ENCODE data around the gene PRELID1. TPM values are rescaled to one million over a fixed set of nuclear protein-coding genes. Genes with fewer than 3 reads are reported as not detected.

Gene PRELID1
- total and polyA plus RNA-seq, 10 of the 15 experiments (the other 5 are each of a cell fraction or from before 2014, with no cell fraction given), result 30.9 to 584 (median 254) TPM

DNA sequence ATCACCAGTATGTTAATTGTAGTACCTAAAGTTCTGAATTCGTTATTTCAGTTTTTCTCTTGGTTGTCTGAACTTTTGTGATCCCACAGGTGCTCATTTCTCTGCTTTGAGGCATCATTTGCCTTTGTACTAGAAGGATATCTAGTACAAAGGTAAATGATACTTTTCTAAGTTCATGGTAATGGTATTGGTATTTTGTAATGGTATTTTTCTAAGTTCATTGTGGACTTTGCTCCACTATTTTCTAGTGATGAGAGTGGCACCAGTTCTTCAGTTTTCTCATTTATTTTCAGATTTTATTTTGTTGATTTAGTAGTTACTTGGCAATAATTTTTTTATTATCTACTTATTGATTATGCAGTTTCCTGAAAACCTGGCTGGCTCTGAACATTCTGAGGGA lies 42.1 kb upstream of the PRELID1 start:
- no TSS peak for BruUV-seq (replicated peaks)
- RAD21 ChIA-PET (ENCODE audit: unreplicated experiment), result no interaction called here
- intact Hi-C loops (cut with micrococcal nuclease; ENCODE audit: unreplicated experiment) (loop anchor here (5.0 kb wide), 1 partner anchor 149 kb away; no protein-coding TSS in a partner anchor), in situ Hi-C loops (cut with MboI) (no loop called here)
- no peak overlapping the region for H3K4me2 ChIP-seq (ENCODE audit: control insufficient read depth, insufficient read depth)
- WGBS (ENCODE audit: insufficient coverage, insufficient replicate concordance, low lambda C conversion rate, missing lambda C conversion rate), result 90% methylated on average over 1 of the region's 1 CpG
- TF ChIP-seq, protein P1, sequence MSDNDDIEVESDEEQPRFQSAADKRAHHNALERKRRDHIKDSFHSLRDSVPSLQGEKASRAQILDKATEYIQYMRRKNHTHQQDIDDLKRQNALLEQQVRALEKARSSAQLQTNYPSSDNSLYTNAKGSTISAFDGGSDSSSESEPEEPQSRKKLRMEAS (IDR thresholded peaks at IDR 0.05; ENCODE audit: low read depth, low read length), result no peak
- TF ChIP-seq SREBF1 (IDR thresholded peaks at IDR 0.05; ENCODE audit: low read length) (no peak), MTA3 (IDR thresholded peaks at IDR 0.05; ENCODE audit: borderline replicate concordance, low read length) (no peak), RCOR1 (conservative IDR thresholded peaks at IDR 0.05; ENCODE audit: low read depth, low read length) (no peak), SPI1 (IDR thresholded peaks at IDR 0.05; ENCODE audit: borderline replicate concordance, insufficient read depth, low read depth, low read length) (no peak)
- TF ChIP-seq, protein P2, sequence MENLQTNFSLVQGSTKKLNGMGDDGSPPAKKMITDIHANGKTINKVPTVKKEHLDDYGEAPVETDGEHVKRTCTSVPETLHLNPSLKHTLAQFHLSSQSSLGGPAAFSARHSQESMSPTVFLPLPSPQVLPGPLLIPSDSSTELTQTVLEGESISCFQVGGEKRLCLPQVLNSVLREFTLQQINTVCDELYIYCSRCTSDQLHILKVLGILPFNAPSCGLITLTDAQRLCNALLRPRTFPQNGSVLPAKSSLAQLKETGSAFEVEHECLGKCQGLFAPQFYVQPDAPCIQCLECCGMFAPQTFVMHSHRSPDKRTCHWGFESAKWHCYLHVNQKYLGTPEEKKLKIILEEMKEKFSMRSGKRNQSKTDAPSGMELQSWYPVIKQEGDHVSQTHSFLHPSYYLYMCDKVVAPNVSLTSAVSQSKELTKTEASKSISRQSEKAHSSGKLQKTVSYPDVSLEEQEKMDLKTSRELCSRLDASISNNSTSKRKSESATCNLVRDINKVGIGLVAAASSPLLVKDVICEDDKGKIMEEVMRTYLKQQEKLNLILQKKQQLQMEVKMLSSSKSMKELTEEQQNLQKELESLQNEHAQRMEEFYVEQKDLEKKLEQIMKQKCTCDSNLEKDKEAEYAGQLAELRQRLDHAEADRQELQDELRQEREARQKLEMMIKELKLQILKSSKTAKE (IDR thresholded peaks at IDR 0.05; ENCODE audit: low read depth, poor library complexity, severe bottlenecking), result no peak
- no peak overlapping the region for H2AFZ ChIP-seq (ENCODE audit: control insufficient read depth, low read depth, low read length)
- H3K36me3 ChIP-seq (ENCODE audit: control insufficient read depth in 2 of 2, insufficient read depth in 2 of 2, low read length in 1 of 2), result peaks cover 13 to 34% of the 10 kb centered on the region in 2 experiments
- H3K4me1 ChIP-seq (ENCODE audit: control insufficient read depth, insufficient read depth, low read length), result no peaks in the 10 kb centered on the region
- FAIRE-seq (no peak), DNase-seq (ENCODE audit: low read depth, low spot score) (no peak), ATAC-seq (no peak)
- CTCF ChIA-PET, result no interaction called here
- H3K4me3 ChIP-seq, result no peak overlapping the region
- H3K9ac ChIP-seq (ENCODE audit: control insufficient read depth, insufficient read depth, low read length), result no peak overlapping the region
- no peaks in the 10 kb centered on the region for H3K79me2 ChIP-seq (ENCODE audit: control insufficient read depth, insufficient read depth, low read length)
- H3K27me3 ChIP-seq (replicated peaks in 1 of 2; ENCODE audit: control insufficient read depth in 2 of 2, insufficient read depth in 2 of 2, low read length in 1 of 2), result no peaks in the 10 kb centered on the region
- H3K27ac ChIP-seq (ENCODE audit: control insufficient read depth, insufficient read depth), result no peak overlapping the region
- no peaks in the 10 kb centered on the region for H3K9me3 ChIP-seq (replicated peaks; ENCODE audit: control insufficient read depth, insufficient read depth, low read length)
- no peaks in the 10 kb centered on the region for H4K20me1 ChIP-seq (ENCODE audit: control insufficient read depth, insufficient read depth)
- SMC1A ChIA-PET (ENCODE audit: uncharacterized antibody, unreplicated experiment), result no interaction called here
- POLR2A ChIA-PET, result no interaction called here
